GM03348 (cell line): ENCODE results near the gene POM121C.
"Not testable (repeated sequence)": the region's sequence is repeated elsewhere in the genome, so short reads cannot be mapped to it uniquely, and the experiment has no call there.

Experiments
- DNase-seq: peaks from one replicate; pipeline ENCODE4 v3.0.0; 2012; ENCODE audit warnings: low spot score

Gene POM121C

GRCh38 chr7:75393194-75393593, 92.9 kb downstream of the POM121C start:
- DNase-seq, result not testable (repeated sequence)

GRCh38 chr7:75374519-75375317, 111.4 kb downstream of the POM121C start:
- DNase-seq, result not testable (repeated sequence)

- DNase-seq, result not testable (repeated sequence)
Measured at GRCh38 chr7:75374144-75374518, 112.0 kb downstream of the POM121C start.

GRCh38 chr7:75367313-75367712, 118.8 kb downstream of the POM121C start:
- DNase-seq, result not testable (repeated sequence)
